ENCODE measurements around the gene CADM1.
A peak's percentile ranks its signal among the peaks of the same experiment; 100 is the strongest.

CADM1 gene

DNA sequence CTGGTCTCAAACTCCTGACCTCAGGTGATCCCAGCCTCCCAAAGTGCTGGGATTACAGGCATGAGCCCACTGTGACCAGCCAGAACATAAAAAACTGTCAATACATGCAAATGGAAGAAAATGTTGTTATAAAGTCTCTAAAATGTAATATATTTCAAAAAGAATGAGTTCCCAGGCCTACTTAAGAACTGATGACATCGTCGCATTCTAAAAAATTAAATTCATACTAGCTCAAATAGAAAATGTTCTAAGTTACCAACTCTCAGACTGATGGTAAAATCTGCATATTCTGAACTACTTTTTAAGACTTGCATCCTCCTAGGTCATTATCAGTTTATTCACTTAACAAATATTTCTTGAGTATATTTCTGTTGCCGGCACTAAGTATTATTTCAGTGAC is 163.3 kb downstream of the CADM1 start:
- in situ Hi-C loops (cut with HindIII; ENCODE audit: low pct_unique_long_range_greater_than_20kb, low sequenced_read_pairs), result no loop called here
- no peak for DNase-seq (ENCODE audit: low read depth in 1 of 2, low spot score in 1 of 2)
- TF ChIP-seq JUND (IDR thresholded peaks at IDR 0.05; ENCODE audit: low read depth), result no peak

DNA sequence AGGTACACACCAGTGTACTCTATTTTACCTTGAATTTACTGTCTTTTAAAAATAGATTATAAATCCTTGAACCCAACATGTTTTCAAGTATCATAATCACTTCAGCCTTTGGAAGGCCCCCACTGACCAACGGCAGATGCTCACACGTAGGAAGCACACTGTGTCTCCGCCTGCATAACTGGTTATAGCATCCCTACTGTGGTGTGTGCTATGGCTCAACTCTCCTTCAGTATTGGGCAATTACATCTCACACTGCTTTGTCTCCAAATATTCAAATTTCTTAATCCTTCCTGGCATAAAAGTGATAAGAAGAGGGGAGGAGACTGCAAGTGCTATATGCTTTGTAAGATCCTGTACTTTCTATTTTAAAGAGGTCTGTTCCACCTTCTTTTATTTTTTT is 165.7 kb downstream of the CADM1 start:
- TF ChIP-seq JUND (IDR thresholded peaks at IDR 0.05; ENCODE audit: low read depth), result no peak
- in situ Hi-C loops (cut with HindIII; ENCODE audit: low pct_unique_long_range_greater_than_20kb, low sequenced_read_pairs), result no loop called here
- DNase-seq (ENCODE audit: low read depth in 1 of 2, low spot score in 1 of 2), result peak in 1 of 2 experiments; percentile 19

DNA sequence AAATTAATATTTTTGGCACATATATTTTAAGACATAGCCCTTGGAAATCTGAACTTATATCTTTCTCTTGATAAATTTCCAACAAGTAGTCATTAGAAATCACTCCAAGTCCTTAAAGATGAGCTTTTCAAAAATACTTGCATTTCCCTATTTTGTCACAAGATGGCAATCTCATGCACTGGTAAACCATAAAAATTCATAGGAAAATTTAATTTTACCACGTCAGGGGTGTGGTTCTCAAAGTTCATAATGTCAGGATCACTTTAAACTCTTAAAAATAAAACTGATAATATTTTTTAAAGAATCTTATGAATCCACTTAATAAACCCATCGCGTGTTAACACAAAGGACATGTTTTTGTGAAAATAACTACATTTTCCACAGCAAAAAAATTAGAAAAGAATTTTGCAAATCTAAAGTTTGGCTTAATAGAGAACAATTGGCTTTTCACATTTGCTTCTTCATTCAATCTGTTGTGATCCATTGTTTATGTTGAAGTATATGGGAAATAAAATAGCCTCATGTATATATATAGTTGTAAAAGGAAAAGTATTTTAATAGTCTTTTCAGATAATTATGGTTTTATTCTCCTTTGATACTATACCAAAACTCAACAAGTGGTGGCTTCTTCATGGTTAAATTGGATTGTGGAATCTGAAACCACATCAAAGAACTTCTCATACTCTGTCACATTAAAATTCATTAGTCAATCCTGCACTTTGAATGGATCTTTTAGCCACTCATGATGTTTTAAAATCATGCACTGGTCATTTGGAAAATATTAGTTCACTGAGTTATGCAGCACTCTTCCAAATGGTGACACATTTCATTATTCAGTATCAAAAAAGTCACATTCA is 169.1 kb downstream of the CADM1 start:
- in situ Hi-C loops (cut with HindIII; ENCODE audit: low pct_unique_long_range_greater_than_20kb, low sequenced_read_pairs), result no loop called here
- no peak for TF ChIP-seq JUND (IDR thresholded peaks at IDR 0.05; ENCODE audit: low read depth)
- DNase-seq (ENCODE audit: low read depth in 1 of 2, low spot score in 1 of 2), result peak in 1 of 2 experiments; percentile 67

DNA sequence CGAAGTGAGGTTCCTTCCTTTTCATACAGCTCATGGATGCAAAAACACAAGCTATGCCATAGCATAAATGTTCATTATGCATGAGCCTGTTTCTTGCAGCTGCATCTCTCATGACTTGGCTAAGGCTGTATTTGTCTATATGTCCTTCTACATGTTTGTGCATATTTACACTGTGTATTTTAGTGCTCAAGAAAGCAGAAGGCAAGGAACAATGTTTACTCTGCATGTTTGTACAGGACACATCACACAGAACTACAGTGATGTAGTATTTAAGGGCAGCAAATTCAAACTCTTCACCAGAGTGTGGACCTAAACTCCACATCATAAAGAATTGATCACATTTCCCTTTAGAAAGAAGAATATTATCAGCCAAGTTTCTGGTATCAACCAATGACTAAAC is 170.3 kb downstream of the CADM1 start:
- DNase-seq (ENCODE audit: low read depth in 1 of 2, low spot score in 1 of 2), result peak in 1 of 2 experiments; percentile 52
- in situ Hi-C loops (cut with HindIII; ENCODE audit: low pct_unique_long_range_greater_than_20kb, low sequenced_read_pairs), result no loop called here
- TF ChIP-seq JUND (IDR thresholded peaks at IDR 0.05; ENCODE audit: low read depth), result no peak

DNA sequence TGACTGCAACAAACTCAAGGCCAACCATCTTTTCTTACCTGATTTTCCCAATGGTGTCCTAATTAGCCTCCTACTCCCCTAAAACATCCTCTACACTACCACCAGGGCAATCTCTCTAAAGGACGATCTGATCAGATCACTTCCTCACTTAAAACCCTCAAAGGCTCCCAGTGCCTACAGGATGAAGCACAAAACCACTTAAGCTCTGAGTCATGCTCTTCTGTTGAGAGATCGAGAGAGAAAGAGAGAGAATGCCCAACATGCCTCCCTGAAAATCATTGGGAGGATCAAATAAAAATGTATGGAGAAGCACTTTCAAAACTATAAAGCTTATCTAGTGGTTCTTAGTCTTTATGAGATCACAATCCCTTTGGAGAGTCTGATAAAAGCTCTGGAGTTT is 171.1 kb downstream of the CADM1 start:
- DNase-seq (ENCODE audit: low read depth in 1 of 2, low spot score in 1 of 2), result no peak
- in situ Hi-C loops (cut with HindIII; ENCODE audit: low pct_unique_long_range_greater_than_20kb, low sequenced_read_pairs), result no loop called here
- no peak for TF ChIP-seq JUND (IDR thresholded peaks at IDR 0.05; ENCODE audit: low read depth)

DNA sequence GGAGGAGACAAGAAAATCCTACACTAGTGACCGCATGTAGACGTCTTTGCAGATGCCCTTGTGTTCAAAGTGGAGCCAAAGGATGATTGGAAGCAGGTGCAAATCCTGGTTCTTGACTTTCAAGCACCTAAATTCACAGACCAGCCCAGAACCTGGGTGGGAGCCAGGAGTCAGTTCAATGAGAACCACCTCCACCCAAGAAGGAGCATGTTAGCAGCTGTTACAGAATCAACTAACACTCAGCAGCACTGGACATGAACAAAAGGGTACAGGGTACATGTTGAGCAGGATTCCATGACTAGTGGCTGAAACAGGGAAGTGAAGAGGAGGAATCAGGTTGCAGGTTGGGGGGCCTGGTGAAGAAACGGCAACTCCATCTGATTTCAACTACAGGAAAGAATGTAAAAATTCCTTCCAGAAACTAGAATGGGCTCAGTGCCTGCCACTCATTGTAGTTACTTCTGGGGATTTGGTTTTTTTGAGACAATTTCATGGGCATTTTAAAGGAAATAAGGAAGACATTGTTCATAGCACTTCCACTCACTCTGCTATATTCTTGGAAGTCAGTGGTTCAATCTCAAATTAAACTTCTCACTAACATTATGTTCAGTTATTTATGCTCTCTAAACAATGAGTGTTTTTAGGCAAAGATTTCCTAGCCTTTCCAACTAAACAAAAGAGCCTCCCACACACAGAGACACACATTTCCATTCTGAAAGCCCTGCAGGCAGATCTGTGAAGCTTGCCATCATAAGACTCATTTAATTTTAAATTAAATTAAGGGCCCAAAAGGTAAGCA is 173.3 kb downstream of the CADM1 start:
- in situ Hi-C loops (cut with HindIII; ENCODE audit: low pct_unique_long_range_greater_than_20kb, low sequenced_read_pairs), result no loop called here
- TF ChIP-seq JUND (IDR thresholded peaks at IDR 0.05; ENCODE audit: low read depth), result no peak
- DNase-seq (ENCODE audit: low read depth in 1 of 2, low spot score in 1 of 2), result no peak

DNA sequence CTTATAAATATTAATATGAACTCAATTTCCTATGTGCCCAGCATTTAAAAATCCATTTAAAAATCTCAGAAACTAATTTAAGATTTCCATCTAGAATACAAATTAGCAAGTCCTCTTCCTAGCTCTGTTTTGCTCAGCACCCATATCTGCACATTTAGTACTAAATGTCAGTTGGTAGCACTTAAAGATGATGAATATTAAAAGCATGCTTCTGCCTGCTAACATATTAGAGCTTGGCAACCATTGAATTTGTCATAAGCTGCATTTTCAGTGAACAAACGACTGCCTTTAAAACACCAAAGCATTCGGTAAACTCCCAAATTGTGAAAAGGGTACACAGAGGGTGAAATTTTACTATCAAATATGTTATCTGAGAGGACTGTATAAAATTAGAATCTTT is 177.7 kb downstream of the CADM1 start:
- no peak for TF ChIP-seq JUND (IDR thresholded peaks at IDR 0.05; ENCODE audit: low read depth)
- in situ Hi-C loops (cut with HindIII; ENCODE audit: low pct_unique_long_range_greater_than_20kb, low sequenced_read_pairs), result no loop called here
- no peak for DNase-seq (ENCODE audit: low read depth in 1 of 2, low spot score in 1 of 2)

DNA sequence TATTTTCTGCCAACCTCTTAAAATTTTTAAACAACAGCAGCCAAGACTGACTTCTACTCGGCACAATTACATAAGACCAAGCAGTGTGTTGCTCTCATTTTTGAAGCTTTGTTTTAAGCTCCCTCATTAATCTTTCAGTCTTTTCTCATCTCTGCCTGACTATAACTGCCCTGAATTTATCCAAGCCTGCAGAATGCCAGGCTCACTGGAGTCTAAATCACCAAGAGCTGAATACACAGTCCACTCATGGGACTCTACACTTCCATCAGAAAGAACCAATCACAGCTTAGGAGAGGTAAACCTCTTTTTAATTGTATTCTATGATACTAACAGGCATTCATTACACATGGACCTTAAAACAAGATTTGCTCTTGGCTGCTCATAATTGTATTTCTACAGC is 178.7 kb downstream of the CADM1 start:
- TF ChIP-seq JUND (IDR thresholded peaks at IDR 0.05; ENCODE audit: low read depth), result no peak
- in situ Hi-C loops (cut with HindIII; ENCODE audit: low pct_unique_long_range_greater_than_20kb, low sequenced_read_pairs), result no loop called here
- DNase-seq (ENCODE audit: low read depth in 1 of 2, low spot score in 1 of 2), result no peak

DNA sequence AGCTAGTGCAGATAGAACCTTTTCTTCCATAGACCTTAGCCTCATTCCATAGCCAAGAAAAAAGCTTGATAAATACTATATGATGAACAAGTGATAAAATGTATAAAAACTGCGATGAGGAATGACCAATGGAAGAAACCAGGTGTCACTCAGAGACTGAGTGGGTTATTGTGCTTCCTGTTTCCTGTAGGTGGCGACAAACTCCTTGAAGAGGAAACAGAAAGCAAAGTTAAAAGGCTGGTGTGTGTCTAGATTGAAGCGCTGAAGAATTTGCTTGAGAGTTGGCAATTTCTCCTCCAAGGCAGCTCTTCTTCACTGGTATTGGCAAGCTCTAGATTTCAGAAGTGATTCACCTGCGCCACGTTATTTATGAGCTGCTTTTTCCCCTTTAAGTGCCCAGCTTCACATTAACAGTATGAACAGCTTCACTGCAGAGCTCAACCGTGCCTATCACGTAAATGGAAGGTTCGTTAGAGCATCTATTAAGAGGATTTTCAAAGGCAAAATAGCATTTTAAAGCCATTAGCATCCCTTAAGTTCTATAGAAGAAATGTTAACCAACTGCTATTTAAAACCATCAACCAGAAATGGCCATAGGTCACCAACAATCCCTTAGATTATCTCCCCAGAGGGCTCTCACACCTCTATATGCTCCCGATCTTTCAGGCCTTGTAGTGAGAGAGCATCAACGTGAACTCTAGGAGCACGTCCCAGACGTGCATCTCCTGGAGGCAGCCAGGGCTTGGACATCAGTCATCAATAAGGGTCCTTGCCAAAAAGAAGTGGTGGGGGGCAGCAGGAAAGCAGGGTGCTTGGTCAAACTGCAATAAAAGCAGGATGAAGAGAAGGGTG is 179.4 kb downstream of the CADM1 start:
- in situ Hi-C loops (cut with HindIII; ENCODE audit: low pct_unique_long_range_greater_than_20kb, low sequenced_read_pairs), result no loop called here
- peak; percentile 60 to 87 for DNase-seq (ENCODE audit: low read depth in 1 of 2, low spot score in 1 of 2)

DNA sequence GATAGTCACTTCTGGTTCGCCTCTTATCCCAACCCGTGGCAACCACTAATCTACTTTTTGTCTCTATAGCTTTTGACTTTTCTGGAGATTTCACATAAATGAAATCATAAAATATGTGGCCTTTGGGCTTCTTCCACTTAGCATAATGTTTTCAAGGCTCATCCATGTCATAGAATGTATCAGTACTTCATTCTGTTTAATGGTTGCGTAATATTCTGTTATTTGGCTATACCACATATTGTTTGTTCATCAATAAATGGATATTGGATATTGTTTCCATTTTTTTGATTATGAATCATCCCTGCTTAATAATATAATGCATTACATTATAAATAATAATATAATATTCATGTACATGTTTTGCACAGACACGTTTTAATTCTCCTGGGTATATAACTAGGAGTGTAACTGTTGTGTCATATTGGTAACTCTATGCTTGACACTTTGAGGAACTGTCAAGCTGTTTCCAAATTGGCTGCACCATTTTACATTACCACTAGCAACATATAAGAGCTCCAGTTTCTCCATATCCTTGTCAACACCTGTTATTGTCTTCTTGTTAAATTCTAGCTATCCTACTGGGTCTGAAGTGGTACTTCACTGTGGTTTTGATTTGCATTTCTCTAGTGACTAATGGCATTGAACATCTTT is 181.5 kb downstream of the CADM1 start:
- TF ChIP-seq JUND (IDR thresholded peaks at IDR 0.05; ENCODE audit: low read depth), result no peak
- DNase-seq (ENCODE audit: low read depth in 1 of 2, low spot score in 1 of 2), result no peak
- in situ Hi-C loops (cut with HindIII; ENCODE audit: low pct_unique_long_range_greater_than_20kb, low sequenced_read_pairs), result no loop called here

More for the DNA sequence above, 179.4 kb downstream of the CADM1 start:
- no peak for TF ChIP-seq JUND (IDR thresholded peaks at IDR 0.05; ENCODE audit: low read depth)

DNA sequence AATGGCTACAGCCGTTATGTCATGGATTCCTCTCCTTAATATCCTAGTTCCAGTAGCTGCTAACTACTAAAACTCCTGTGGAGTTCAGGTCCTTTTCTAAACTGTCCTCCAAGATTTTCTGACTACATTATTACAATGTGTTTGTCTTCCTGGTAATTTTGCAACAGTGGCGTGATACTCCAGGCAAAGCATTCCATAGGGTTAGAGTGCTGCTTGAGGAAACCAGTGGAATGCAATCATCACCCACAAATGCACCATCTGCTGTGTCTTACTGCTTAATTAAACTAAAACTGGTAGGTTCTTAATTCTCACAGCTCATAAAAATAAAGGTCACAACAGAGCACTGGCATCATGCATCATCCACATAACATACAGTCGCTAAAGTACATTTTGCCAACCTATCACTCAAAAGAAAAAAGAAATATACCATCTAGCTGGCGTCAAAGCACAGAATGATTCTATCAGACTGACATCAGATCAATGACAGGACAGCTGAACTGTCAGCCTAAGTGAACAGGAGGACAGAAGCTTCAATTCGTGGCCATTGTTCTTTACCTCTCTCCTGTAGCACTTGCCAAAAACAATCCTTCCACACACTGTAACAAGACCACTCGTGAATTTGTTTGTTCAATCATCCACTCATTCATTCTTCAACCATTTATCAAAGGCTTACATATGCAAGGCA is 182.5 kb downstream of the CADM1 start:
- in situ Hi-C loops (cut with HindIII; ENCODE audit: low pct_unique_long_range_greater_than_20kb, low sequenced_read_pairs), result no loop called here
- peak in 1 of 2 experiments; percentile 56 for DNase-seq (ENCODE audit: low read depth in 1 of 2, low spot score in 1 of 2)
- no peak for TF ChIP-seq JUND (IDR thresholded peaks at IDR 0.05; ENCODE audit: low read depth)
